WTC11 (cell line): ENCODE measurements around the gene ALMS1. TPM values are rescaled to one million over a fixed set of nuclear protein-coding genes. Genes with fewer than 3 reads are reported as not detected.

Experiments used
- ATAC-seq: fragments of 200-7000 bp; cut with Tn5 transposase; 2 replicates; pipeline ENCODE4 v1.10.0; 2021; ENCODE audit warnings: mild to moderate bottlenecking, moderate library complexity
- CTCF ChIA-PET: fragments of 300-600 bp; sonication (Branson Sonifier 250); formaldehyde crosslinking; loops from one replicate; lab custom pipeline; 2021; ENCODE audit warnings: antibody characterized with exemption; lab: Charles Lee
- POLR2A ChIA-PET: fragments of 350-600 bp; sonication (Branson Sonifier 250); formaldehyde crosslinking; loops from one replicate; lab custom pipeline; 2021; ENCODE audit warnings: antibody characterized with exemption; lab: Charles Lee
- DNase-seq: peaks from one replicate; pipeline ENCODE4 v3.0.0; 2021; ENCODE audit warnings: low spot score
- H3K27ac Mint-ChIP-seq: 2 replicates; pipeline ENCODE4 v1.8.0; 2021; ENCODE audit warnings: mixed read lengths
- H3K27me3 Mint-ChIP-seq: 2 replicates; pipeline ENCODE4 v1.8.0; 2021; ENCODE audit warnings: low read depth, mild to moderate bottlenecking, moderate library complexity, mixed read lengths
- H3K36me3 Mint-ChIP-seq: 2 replicates; pipeline ENCODE4 v1.8.0; 2021; ENCODE audit warnings: mixed read lengths
- H3K4me1 Mint-ChIP-seq: 2 replicates; pipeline ENCODE4 v1.8.0; 2022; ENCODE audit warnings: mixed read lengths
- H3K4me3 Mint-ChIP-seq: 2 replicates; pipeline ENCODE4 v1.8.0; 2021; ENCODE audit warnings: mild to moderate bottlenecking, moderate library complexity, mixed read lengths
- H3K9me3 Mint-ChIP-seq: 2 replicates; pipeline ENCODE4 v1.8.0; 2021; ENCODE audit warnings: mixed read lengths
- GABPB1 ChIP-seq: sonication (generic); formaldehyde crosslinking; IDR thresholded peaks from 2 replicates; pipeline ENCODE4 v1.8.1; 2023; ENCODE audit warnings: mild to moderate bottlenecking, missing genetic modification reagents
- GRHL2 ChIP-seq: fragments of 250-450 bp; sonication (Bioruptor Pico); IDR thresholded peaks from 2 replicates; pipeline ENCODE4 v1.8.0; 2022; ENCODE audit warnings: mild to moderate bottlenecking, moderate library complexity; ENCODE audit not compliant: insufficient replicate concordance, severe bottlenecking
- MXD4 ChIP-seq: fragments of 250-450 bp; sonication (Bioruptor Pico); IDR thresholded peaks from 2 replicates; pipeline ENCODE4 v1.8.0; 2021; ENCODE audit warnings: mild to moderate bottlenecking, moderate library complexity, borderline replicate concordance
- MYBL2 ChIP-seq: sonication (generic); formaldehyde crosslinking; IDR thresholded peaks from 2 replicates; pipeline ENCODE4 v1.8.1; 2023; ENCODE audit warnings: mild to moderate bottlenecking, moderate library complexity, missing genetic modification reagents
- NFE2L1 ChIP-seq: sonication (generic); formaldehyde crosslinking; IDR thresholded peaks from 2 replicates; pipeline ENCODE4 v1.8.1; 2023; ENCODE audit warnings: missing genetic modification reagents
- RELA ChIP-seq: sonication (generic); formaldehyde crosslinking; IDR thresholded peaks from 2 replicates; pipeline ENCODE4 v1.8.1; 2022; ENCODE audit warnings: missing genetic modification reagents, mild to moderate bottlenecking, borderline replicate concordance
- TEAD4 ChIP-seq: sonication (generic); formaldehyde crosslinking; IDR thresholded peaks from 2 replicates; pipeline ENCODE4 v1.8.0; 2022; ENCODE audit warnings: mild to moderate bottlenecking, missing genetic modification reagents
- TP53 ChIP-seq: sonication (generic); formaldehyde crosslinking; IDR thresholded peaks from 2 replicates; pipeline ENCODE4 v1.8.1; 2023; ENCODE audit warnings: mild to moderate bottlenecking, missing genetic modification reagents
- ZNF121 ChIP-seq: sonication (generic); formaldehyde crosslinking; IDR thresholded peaks from 2 replicates; pipeline ENCODE4 v1.8.0; 2023; ENCODE audit warnings: missing genetic modification reagents
- ZNF263 ChIP-seq: sonication (generic); formaldehyde crosslinking; IDR thresholded peaks from 2 replicates; pipeline ENCODE4 v1.8.1; 2022; ENCODE audit warnings: low read depth, mild to moderate bottlenecking, moderate library complexity, missing genetic modification reagents
- ZNF317 ChIP-seq: sonication (generic); formaldehyde crosslinking; IDR thresholded peaks from 2 replicates; pipeline ENCODE4 v1.8.1; 2023; ENCODE audit warnings: low read depth, mild to moderate bottlenecking, moderate library complexity, missing genetic modification reagents, borderline replicate concordance
- ZNF396 ChIP-seq: fragments of 250-450 bp; sonication (Bioruptor Pico); IDR thresholded peaks from 2 replicates; pipeline ENCODE4 v1.8.0; 2021; ENCODE audit warnings: mild to moderate bottlenecking, moderate library complexity, borderline replicate concordance
- ZNF671 ChIP-seq: fragments of 250-450 bp; sonication (Bioruptor Pico); IDR thresholded peaks from 2 replicates; pipeline ENCODE4 v1.8.0; 2021; ENCODE audit warnings: mild to moderate bottlenecking
- total RNA-seq: library from RNA; stranded (reverse); gene quantifications from 3 replicates; pipeline ENCODE4 v1.2.3, GENCODE V29; 2021
- TF ChIP-seq, protein P1 (sequence below): sonication (generic); formaldehyde crosslinking; conservative IDR thresholded peaks from 2 replicates; pipeline ENCODE4 v1.8.1; 2022; ENCODE audit warnings: mild to moderate bottlenecking, missing genetic modification reagents
- TF ChIP-seq, protein P2 (sequence below): sonication (generic); formaldehyde crosslinking; IDR thresholded peaks from 2 replicates; pipeline ENCODE4 v1.8.1; 2022; ENCODE audit warnings: low read depth, mild to moderate bottlenecking, moderate library complexity, missing genetic modification reagents, borderline replicate concordance
- TF ChIP-seq, protein P3 (sequence below): sonication (generic); formaldehyde crosslinking; IDR thresholded peaks from 2 replicates; pipeline ENCODE4 v1.8.0; 2022; ENCODE audit warnings: mild to moderate bottlenecking, missing genetic modification reagents
- TF ChIP-seq, protein P4 (sequence below): sonication (generic); formaldehyde crosslinking; conservative IDR thresholded peaks from 2 replicates; pipeline ENCODE4 v1.8.1; 2023; ENCODE audit warnings: mild to moderate bottlenecking, low read depth, missing genetic modification reagents, moderate library complexity
- TF ChIP-seq, protein P5 (sequence below): sonication (generic); formaldehyde crosslinking; IDR thresholded peaks from 2 replicates; pipeline ENCODE4 v1.8.0; 2023; ENCODE audit warnings: mild to moderate bottlenecking, missing genetic modification reagents
- TF ChIP-seq, protein P6 (sequence below): sonication (generic); formaldehyde crosslinking; IDR thresholded peaks from 2 replicates; pipeline ENCODE4 v1.8.1; 2022; ENCODE audit warnings: low read depth, missing genetic modification reagents, borderline replicate concordance
- TF ChIP-seq, protein P7 (sequence below): fragments of 250-450 bp; sonication (Bioruptor Pico); IDR thresholded peaks from 2 replicates; pipeline ENCODE4 v1.8.0; 2021; ENCODE audit warnings: mild to moderate bottlenecking

ALMS1 gene
- total RNA-seq, 1 experiment from 2014 or later: 37.3 TPM

DNA sequence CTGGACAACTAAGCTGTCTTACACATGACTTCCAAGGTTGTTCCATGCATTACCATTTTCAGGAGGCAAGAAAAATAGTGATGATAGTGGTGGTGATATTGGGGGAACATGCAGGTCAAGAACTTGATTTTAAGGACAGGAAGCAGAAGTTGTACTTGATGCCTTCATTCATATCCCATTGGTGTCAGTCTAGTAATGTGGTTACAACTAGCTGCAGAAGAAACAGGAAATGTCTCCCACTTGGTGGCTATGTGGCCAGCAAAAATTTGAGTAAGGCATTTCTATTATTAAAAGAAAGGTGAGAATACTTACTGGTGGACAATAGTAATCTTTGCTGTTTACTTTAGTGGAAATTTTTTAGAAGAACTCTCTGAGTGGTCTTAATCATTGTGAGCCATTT is 103.4 kb downstream of the ALMS1 start:
- no peak for DNase-seq
- no peak overlapping the region for H3K27ac Mint-ChIP-seq
- ChIA-PET POLR2A (no interaction called here), CTCF (no interaction called here)
- H3K36me3 Mint-ChIP-seq: peaks cover 29% of the 10 kb centered on the region
- TF ChIP-seq, protein P1, sequence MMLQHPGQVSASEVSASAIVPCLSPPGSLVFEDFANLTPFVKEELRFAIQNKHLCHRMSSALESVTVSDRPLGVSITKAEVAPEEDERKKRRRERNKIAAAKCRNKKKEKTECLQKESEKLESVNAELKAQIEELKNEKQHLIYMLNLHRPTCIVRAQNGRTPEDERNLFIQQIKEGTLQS (CRISPR knock-in tag): no peak
- TF ChIP-seq RELA (CRISPR knock-in tag): no peak
- TF ChIP-seq ZNF396 (CRISPR knock-in tag): no peak
- no peak for TF ChIP-seq TEAD4 (CRISPR knock-in tag)
- no peak for TF ChIP-seq ZNF263 (CRISPR knock-in tag)
- TF ChIP-seq TP53: no peak
- H3K9me3 Mint-ChIP-seq: peaks cover 4% of the 10 kb centered on the region; the same call in 1 of the 2 replicates
- no peaks in the 10 kb centered on the region for H3K27me3 Mint-ChIP-seq
- H3K4me3 Mint-ChIP-seq: no peak overlapping the region
- no peak for ATAC-seq
- H3K4me1 Mint-ChIP-seq: peaks cover 20% of the 10 kb centered on the region

DNA sequence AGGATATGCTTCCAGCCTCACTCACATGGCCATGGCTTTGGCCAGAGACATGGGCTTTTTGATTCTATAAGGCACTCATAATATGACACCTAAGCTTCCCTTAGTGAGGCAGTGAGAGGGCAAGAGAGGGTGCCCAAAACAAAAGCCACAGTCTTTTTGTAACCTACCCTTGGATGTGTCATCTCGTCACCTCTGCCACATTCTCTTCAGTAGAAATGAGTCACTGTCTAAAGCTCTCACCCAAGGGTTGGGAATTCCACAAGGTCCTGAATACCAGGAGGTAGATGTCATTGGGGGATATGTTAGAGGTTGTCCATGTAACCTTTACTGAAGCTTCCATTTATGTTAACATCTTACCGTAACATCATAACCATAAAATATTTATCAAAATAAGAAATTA is 108.4 kb downstream of the ALMS1 start:
- no peak for DNase-seq
- ChIA-PET POLR2A (no interaction called here), CTCF (no interaction called here)
- ATAC-seq: no peak
- Mint-ChIP-seq H3K27ac (no peak overlapping the region), H3K4me3 (no peak overlapping the region), H3K36me3 (peaks cover 25% of the 10 kb centered on the region), H3K4me1 (no peaks in the 10 kb centered on the region), H3K9me3 (no peaks in the 10 kb centered on the region), H3K27me3 (no peaks in the 10 kb centered on the region)
- no peak for TF ChIP-seq MXD4 (CRISPR knock-in tag)

DNA sequence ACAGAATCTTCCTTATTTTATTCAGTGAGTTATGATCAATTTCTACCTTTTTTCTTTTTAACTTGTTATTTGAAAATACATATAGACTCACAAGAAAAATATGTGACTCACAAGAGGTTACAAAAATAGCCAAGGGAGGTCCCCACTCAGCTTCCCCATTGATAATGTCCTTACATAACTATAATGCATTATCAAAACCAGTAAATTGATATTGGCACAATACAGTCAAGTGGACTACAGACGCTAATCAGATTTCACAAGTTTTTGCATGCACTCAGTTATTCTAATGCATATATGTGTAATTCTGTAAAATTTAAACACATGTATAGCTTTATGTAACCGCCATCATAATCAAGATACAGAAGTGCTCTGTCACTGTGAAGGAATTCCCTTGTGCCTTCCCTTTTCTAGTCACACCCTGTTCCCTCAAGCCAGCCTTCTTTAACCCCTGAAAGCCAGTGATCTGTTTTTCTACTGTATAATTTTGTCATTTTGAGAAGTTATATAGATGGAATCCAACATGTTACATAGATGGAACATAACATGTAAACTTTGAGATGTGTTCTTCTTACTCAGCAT is 118.4 kb downstream of the ALMS1 start:
- DNase-seq: no peak
- no peaks in the 10 kb centered on the region for H3K4me1 Mint-ChIP-seq
- POLR2A ChIA-PET: no interaction called here
- no peaks in the 10 kb centered on the region for H3K27me3 Mint-ChIP-seq
- TF ChIP-seq GABPB1 (CRISPR knock-in tag) (no peak), GRHL2 (no peak), NFE2L1 (CRISPR knock-in tag) (no peak), ZNF671 (CRISPR knock-in tag) (no peak), MYBL2 (no peak), ZNF317 (CRISPR knock-in tag) (no peak), RELA (CRISPR knock-in tag) (no peak), ZNF121 (CRISPR knock-in tag) (no peak)
- TF ChIP-seq, protein P2, sequence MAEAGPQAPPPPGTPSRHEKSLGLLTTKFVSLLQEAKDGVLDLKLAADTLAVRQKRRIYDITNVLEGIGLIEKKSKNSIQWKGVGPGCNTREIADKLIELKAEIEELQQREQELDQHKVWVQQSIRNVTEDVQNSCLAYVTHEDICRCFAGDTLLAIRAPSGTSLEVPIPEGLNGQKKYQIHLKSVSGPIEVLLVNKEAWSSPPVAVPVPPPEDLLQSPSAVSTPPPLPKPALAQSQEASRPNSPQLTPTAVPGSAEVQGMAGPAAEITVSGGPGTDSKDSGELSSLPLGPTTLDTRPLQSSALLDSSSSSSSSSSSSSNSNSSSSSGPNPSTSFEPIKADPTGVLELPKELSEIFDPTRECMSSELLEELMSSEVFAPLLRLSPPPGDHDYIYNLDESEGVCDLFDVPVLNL (CRISPR knock-in tag): no peak
- TF ChIP-seq, protein P3, sequence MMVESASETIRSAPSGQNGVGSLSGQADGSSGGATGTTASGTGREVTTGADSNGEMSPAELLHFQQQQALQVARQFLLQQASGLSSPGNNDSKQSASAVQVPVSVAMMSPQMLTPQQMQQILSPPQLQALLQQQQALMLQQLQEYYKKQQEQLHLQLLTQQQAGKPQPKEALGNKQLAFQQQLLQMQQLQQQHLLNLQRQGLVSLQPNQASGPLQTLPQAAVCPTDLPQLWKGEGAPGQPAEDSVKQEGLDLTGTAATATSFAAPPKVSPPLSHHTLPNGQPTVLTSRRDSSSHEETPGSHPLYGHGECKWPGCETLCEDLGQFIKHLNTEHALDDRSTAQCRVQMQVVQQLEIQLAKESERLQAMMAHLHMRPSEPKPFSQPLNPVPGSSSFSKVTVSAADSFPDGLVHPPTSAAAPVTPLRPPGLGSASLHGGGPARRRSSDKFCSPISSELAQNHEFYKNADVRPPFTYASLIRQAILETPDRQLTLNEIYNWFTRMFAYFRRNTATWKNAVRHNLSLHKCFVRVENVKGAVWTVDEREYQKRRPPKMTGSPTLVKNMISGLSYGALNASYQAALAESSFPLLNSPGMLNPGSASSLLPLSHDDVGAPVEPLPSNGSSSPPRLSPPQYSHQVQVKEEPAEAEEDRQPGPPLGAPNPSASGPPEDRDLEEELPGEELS: no peak
- TF ChIP-seq, protein P4, sequence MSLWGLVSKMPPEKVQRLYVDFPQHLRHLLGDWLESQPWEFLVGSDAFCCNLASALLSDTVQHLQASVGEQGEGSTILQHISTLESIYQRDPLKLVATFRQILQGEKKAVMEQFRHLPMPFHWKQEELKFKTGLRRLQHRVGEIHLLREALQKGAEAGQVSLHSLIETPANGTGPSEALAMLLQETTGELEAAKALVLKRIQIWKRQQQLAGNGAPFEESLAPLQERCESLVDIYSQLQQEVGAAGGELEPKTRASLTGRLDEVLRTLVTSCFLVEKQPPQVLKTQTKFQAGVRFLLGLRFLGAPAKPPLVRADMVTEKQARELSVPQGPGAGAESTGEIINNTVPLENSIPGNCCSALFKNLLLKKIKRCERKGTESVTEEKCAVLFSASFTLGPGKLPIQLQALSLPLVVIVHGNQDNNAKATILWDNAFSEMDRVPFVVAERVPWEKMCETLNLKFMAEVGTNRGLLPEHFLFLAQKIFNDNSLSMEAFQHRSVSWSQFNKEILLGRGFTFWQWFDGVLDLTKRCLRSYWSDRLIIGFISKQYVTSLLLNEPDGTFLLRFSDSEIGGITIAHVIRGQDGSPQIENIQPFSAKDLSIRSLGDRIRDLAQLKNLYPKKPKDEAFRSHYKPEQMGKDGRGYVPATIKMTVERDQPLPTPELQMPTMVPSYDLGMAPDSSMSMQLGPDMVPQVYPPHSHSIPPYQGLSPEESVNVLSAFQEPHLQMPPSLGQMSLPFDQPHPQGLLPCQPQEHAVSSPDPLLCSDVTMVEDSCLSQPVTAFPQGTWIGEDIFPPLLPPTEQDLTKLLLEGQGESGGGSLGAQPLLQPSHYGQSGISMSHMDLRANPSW (CRISPR knock-in tag): no peak
- TF ChIP-seq, protein P5, sequence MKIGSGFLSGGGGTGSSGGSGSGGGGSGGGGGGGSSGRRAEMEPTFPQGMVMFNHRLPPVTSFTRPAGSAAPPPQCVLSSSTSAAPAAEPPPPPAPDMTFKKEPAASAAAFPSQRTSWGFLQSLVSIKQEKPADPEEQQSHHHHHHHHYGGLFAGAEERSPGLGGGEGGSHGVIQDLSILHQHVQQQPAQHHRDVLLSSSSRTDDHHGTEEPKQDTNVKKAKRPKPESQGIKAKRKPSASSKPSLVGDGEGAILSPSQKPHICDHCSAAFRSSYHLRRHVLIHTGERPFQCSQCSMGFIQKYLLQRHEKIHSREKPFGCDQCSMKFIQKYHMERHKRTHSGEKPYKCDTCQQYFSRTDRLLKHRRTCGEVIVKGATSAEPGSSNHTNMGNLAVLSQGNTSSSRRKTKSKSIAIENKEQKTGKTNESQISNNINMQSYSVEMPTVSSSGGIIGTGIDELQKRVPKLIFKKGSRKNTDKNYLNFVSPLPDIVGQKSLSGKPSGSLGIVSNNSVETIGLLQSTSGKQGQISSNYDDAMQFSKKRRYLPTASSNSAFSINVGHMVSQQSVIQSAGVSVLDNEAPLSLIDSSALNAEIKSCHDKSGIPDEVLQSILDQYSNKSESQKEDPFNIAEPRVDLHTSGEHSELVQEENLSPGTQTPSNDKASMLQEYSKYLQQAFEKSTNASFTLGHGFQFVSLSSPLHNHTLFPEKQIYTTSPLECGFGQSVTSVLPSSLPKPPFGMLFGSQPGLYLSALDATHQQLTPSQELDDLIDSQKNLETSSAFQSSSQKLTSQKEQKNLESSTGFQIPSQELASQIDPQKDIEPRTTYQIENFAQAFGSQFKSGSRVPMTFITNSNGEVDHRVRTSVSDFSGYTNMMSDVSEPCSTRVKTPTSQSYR (CRISPR knock-in tag): no peak
- TF ChIP-seq, protein P6, sequence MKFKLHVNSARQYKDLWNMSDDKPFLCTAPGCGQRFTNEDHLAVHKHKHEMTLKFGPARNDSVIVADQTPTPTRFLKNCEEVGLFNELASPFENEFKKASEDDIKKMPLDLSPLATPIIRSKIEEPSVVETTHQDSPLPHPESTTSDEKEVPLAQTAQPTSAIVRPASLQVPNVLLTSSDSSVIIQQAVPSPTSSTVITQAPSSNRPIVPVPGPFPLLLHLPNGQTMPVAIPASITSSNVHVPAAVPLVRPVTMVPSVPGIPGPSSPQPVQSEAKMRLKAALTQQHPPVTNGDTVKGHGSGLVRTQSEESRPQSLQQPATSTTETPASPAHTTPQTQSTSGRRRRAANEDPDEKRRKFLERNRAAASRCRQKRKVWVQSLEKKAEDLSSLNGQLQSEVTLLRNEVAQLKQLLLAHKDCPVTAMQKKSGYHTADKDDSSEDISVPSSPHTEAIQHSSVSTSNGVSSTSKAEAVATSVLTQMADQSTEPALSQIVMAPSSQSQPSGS (CRISPR knock-in tag): no peak
- TF ChIP-seq, protein P7, sequence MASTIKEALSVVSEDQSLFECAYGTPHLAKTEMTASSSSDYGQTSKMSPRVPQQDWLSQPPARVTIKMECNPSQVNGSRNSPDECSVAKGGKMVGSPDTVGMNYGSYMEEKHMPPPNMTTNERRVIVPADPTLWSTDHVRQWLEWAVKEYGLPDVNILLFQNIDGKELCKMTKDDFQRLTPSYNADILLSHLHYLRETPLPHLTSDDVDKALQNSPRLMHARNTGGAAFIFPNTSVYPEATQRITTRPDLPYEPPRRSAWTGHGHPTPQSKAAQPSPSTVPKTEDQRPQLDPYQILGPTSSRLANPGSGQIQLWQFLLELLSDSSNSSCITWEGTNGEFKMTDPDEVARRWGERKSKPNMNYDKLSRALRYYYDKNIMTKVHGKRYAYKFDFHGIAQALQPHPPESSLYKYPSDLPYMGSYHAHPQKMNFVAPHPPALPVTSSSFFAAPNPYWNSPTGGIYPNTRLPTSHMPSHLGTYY (CRISPR knock-in tag): no peak
- TF ChIP-seq, all 79 proteins: peak for 0
- Mint-ChIP-seq H3K9me3 (peaks cover 57% of the 10 kb centered on the region), H3K27ac (no peak overlapping the region), H3K36me3 (peaks cover 36% of the 10 kb centered on the region), H3K4me3 (no peak overlapping the region)
- CTCF ChIA-PET: no interaction called here
- ATAC-seq: no peak
